ENCODE results near the gene KIF3C. TPM values are rescaled to one million over a fixed set of nuclear protein-coding genes. Genes with fewer than 3 reads are reported as not detected.
"Not testable (repeated sequence)": the region's sequence is repeated elsewhere in the genome, so short reads cannot be mapped to it uniquely, and the experiment has no call there.

Gene KIF3C
- total and polyA plus RNA-seq, 5 donors from 2014 or later, result 0.07 to 6.6 (median 0.71) TPM

DNA sequence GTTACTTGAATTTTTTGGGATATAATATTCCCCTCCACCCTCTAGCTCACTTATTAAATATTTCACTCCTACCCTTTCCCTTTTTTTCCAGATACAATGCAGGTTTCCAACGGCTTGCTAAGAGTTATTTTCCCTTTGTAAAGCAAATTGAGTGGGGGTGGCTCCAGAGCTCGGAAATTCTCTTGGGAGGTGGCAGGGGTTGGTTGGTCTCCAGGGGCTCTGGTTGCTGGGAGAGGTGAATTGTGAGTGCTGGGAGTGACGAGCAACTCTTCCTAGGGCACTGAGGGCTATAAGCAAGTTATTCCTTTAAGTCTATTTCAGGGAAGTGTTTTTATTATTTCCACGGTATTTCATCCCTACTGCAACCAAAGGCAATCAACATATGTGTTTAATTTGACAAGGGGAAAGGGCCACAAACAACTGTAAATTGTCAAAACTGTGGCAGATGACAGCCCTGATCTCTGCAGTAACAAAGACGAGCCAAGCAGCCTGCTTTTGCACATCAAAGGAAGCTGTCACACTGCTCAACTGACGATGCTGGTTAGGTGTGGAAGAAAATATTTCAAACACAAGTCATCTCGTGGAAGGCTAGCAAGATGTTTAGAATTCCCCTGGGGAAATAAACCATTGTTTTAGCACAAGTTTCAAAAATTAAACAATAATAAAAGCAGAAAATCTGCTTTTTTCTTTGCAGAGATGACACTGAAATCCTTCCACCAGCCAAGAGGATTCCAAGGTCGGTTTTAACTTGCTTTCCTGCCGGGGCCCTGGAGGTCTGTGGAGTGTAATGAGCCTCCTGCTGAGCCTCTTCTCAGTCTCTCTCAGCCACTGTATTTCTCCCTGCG lies 69.2 kb downstream of the KIF3C start:
- Mint-ChIP-seq H3K4me1 (peaks cover 6 to 14% (median 9%) of the 10 kb centered on the region in 4 donors), H3K27me3 (no peaks in the 10 kb centered on the region), H3K9me3 (no peaks in the 10 kb centered on the region), H3K36me3 (no peaks in the 10 kb centered on the region), H3K4me3 (peak overlapping the region in 1 of 4 donors; percentile 29), H3K27ac (peak overlapping the region in 1 of 3 donors; percentile 65)
- Histone ChIP-seq H3K4me3 (ENCODE audit: low read depth, low read length) (no peak overlapping the region), H3K27me3 (ENCODE audit: control insufficient read depth, insufficient read depth, low read length) (no peaks in the 10 kb centered on the region), H3K36me3 (ENCODE audit: control insufficient read depth, insufficient read depth, low read length) (no peaks in the 10 kb centered on the region), H3K27ac (ENCODE audit: insufficient read depth, low read length, poor library complexity, severe bottlenecking) (no peak overlapping the region), H3K4me1 (ENCODE audit: control insufficient read depth, insufficient read depth, low read length, poor library complexity, severe bottlenecking) (no peaks in the 10 kb centered on the region), H3K9me3 (ENCODE audit: control insufficient read depth in 2 of 2, low read length in 2 of 2) (no peaks in the 10 kb centered on the region)
- ATAC-seq (ENCODE audit: low read depth in 2 of 2) (no peak), DNase-seq (no peak)

DNA sequence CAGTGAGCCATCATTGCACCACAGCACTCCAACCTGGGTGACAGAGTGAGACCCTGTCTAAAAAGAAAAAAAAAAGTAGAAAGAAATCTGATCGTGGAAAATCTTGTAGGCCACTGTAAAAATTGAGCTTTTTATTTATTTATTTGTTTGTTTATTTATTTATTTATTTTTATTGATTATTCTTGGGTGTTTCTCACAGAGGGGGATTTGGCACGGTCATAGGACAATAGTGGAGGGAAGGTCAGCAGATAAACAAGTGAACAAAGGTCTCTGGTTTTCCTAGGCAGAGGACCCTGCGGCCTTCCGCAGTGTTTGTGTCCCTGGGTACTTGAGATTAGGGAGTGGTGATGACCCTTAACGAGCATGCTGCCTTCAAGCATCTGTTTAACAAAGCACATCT lies 72.7 kb downstream of the KIF3C start:
- not testable (repeated sequence) for H3K4me3 Mint-ChIP-seq; H3K27me3 Mint-ChIP-seq; ATAC-seq (ENCODE audit: low read depth in 2 of 2); H3K36me3 ChIP-seq (ENCODE audit: control insufficient read depth, insufficient read depth, low read length); H3K27me3 ChIP-seq (ENCODE audit: control insufficient read depth, insufficient read depth, low read length); H3K9me3 Mint-ChIP-seq; H3K27ac ChIP-seq (ENCODE audit: insufficient read depth, low read length, poor library complexity, severe bottlenecking); H3K36me3 Mint-ChIP-seq; H3K4me3 ChIP-seq (ENCODE audit: low read depth, low read length); H3K4me1 Mint-ChIP-seq; H3K9me3 ChIP-seq (ENCODE audit: control insufficient read depth in 2 of 2, low read length in 2 of 2); H3K4me1 ChIP-seq (ENCODE audit: control insufficient read depth, insufficient read depth, low read length, poor library complexity, severe bottlenecking); H3K27ac Mint-ChIP-seq; DNase-seq

DNA sequence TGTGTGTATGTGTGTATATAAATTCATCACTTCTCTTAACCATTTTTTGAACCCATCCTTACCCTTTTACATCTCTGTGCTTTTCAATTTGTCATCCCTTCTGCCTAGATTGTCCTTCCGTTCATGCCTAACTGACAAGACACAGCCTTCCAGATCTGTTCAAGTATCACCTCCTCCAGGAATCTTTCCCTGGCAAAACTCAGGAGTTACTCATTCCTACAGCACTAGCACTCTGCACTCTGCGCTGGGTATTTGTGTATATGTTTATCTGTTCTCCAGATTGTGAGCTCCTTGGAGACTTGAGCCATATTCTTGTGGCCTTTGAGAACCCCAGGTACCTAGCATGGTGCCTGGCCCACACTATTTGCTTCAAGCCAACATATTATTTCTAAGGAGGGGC lies 77.2 kb downstream of the KIF3C start:
- Mint-ChIP-seq H3K27ac (no peak overlapping the region), H3K27me3 (peaks cover 11% of the 10 kb centered on the region), H3K4me1 (peaks cover 0 to 8% (median 0%) of the 10 kb centered on the region in 4 donors), H3K9me3 (no peaks in the 10 kb centered on the region), H3K4me3 (no peak overlapping the region), H3K36me3 (no peaks in the 10 kb centered on the region)
- Histone ChIP-seq H3K27ac (ENCODE audit: insufficient read depth, low read length, poor library complexity, severe bottlenecking) (no peak overlapping the region), H3K27me3 (ENCODE audit: control insufficient read depth, insufficient read depth, low read length) (no peaks in the 10 kb centered on the region), H3K4me1 (ENCODE audit: control insufficient read depth, insufficient read depth, low read length, poor library complexity, severe bottlenecking) (no peaks in the 10 kb centered on the region), H3K9me3 (ENCODE audit: control insufficient read depth in 2 of 2, low read length in 2 of 2) (no peaks in the 10 kb centered on the region), H3K36me3 (ENCODE audit: control insufficient read depth, insufficient read depth, low read length) (no peaks in the 10 kb centered on the region), H3K4me3 (ENCODE audit: low read depth, low read length) (no peak overlapping the region)
- DNase-seq (no peak), ATAC-seq (ENCODE audit: low read depth in 2 of 2) (no peak)

DNA sequence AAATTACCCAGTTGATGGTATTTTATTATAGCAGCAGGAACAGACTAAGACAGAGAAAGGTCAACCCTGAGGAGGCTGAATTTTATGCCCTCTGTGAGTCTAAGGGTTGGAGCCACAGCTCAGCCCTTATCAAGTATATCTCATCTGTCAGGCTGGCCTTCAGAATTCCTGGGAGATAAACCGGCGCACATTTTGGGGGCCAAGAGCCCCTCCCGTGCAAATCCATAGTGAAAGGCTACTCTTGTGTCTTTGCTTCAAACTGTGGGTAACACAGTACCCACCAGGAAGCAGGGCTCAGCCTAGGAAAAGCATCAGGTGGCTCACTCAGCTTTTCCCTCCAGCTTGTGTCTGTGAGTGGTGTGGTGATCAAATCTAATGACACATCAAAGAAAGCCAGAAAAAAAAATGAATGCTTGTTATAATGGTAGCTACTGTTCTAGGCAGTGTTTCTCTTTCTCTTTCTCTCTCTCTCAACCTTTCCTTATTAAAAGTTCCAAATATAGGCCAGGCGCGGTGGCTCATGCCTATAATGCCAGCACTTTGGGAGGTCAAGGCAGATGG lies 79.0 kb downstream of the KIF3C start:
- DNase-seq, result no peak
- peaks cover 20% of the 10 kb centered on the region for H3K27me3 Mint-ChIP-seq
- H3K4me1 ChIP-seq (ENCODE audit: control insufficient read depth, insufficient read depth, low read length, poor library complexity, severe bottlenecking), result no peaks in the 10 kb centered on the region
- no peak overlapping the region for H3K27ac Mint-ChIP-seq
- no peak overlapping the region for H3K4me3 Mint-ChIP-seq
- no peak for ATAC-seq (ENCODE audit: low read depth in 2 of 2)
- H3K4me3 ChIP-seq (ENCODE audit: low read depth, low read length), result no peak overlapping the region
- H3K27ac ChIP-seq (ENCODE audit: insufficient read depth, low read length, poor library complexity, severe bottlenecking), result no peak overlapping the region
- peaks cover 0 to 8% (median 0%) of the 10 kb centered on the region in 4 donors for H3K4me1 Mint-ChIP-seq
- no peaks in the 10 kb centered on the region for H3K9me3 ChIP-seq (ENCODE audit: control insufficient read depth in 2 of 2, low read length in 2 of 2)
- H3K9me3 Mint-ChIP-seq, result peaks cover 0 to 1% (median 0%) of the 10 kb centered on the region in 7 donors
- H3K27me3 ChIP-seq (ENCODE audit: control insufficient read depth, insufficient read depth, low read length), result no peaks in the 10 kb centered on the region
- no peaks in the 10 kb centered on the region for H3K36me3 Mint-ChIP-seq
- no peaks in the 10 kb centered on the region for H3K36me3 ChIP-seq (ENCODE audit: control insufficient read depth, insufficient read depth, low read length)

DNA sequence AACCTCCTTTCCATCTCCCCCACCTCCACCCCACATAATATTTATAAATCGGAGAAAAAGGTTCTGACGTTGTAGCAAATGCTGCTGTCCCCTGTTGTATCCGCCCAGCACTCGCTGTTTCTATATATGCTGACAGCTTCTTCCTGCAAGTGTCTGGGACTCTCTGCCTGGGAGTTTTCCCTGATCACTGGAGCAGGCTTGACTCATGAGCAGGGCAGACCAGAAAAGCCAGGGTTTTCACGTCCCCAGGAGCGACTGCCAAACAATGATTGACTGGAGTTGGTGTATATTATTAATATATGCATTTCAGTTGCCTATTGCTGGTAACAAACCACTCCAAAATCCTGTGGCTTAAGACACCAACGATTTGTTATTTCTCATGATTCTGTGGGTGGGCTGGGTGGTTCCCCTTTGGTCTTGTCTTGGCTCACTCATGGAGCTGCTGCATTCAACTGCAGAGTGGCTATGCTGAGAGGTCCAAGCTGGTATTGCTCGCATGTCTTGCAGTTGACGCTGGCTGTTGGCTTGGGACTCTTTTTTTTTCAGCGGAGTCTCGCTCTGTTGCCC lies 82.8 kb downstream of the KIF3C start:
- Mint-ChIP-seq H3K4me3 (peak overlapping the region in 1 of 4 donors; percentile 40), H3K27ac (no peak overlapping the region), H3K27me3 (peaks cover 18% of the 10 kb centered on the region), H3K4me1 (no peaks in the 10 kb centered on the region), H3K36me3 (no peaks in the 10 kb centered on the region), H3K9me3 (peaks cover 0 to 1% (median 0%) of the 10 kb centered on the region in 7 donors)
- Histone ChIP-seq H3K9me3 (ENCODE audit: control insufficient read depth in 2 of 2, low read length in 2 of 2) (no peaks in the 10 kb centered on the region), H3K4me3 (ENCODE audit: low read depth, low read length) (no peak overlapping the region), H3K27me3 (ENCODE audit: control insufficient read depth, insufficient read depth, low read length) (peaks cover 2% of the 10 kb centered on the region), H3K27ac (ENCODE audit: insufficient read depth, low read length, poor library complexity, severe bottlenecking) (no peak overlapping the region), H3K36me3 (ENCODE audit: control insufficient read depth, insufficient read depth, low read length) (no peaks in the 10 kb centered on the region), H3K4me1 (ENCODE audit: control insufficient read depth, insufficient read depth, low read length, poor library complexity, severe bottlenecking) (no peaks in the 10 kb centered on the region)
- DNase-seq (no peak), ATAC-seq (ENCODE audit: low read depth in 2 of 2) (no peak)

DNA sequence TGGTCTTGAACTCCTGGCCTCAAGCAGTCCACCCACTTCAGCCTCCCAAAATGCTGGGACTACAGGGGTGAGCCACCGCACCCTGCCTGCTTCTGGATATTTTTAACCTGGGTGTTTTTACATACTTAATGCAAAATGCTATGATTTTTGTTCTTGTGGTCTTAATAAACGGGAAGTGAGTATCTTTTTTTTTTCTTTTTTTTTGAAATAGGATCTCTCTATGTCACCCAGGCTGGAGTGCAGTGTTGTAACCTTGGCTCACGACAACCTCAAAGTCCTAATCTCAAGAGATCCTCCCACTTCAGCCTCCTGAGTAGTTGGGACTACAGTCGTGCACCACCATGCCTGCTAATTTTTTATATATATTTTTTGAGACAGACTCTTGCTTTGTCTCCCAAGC lies 84.8 kb downstream of the KIF3C start:
- Histone ChIP-seq H3K4me3 (ENCODE audit: low read depth, low read length) (no peak overlapping the region), H3K27me3 (ENCODE audit: control insufficient read depth, insufficient read depth, low read length) (peaks cover 2% of the 10 kb centered on the region), H3K27ac (ENCODE audit: insufficient read depth, low read length, poor library complexity, severe bottlenecking) (no peak overlapping the region), H3K9me3 (ENCODE audit: control insufficient read depth in 2 of 2, low read length in 2 of 2) (no peaks in the 10 kb centered on the region), H3K36me3 (ENCODE audit: control insufficient read depth, insufficient read depth, low read length) (no peaks in the 10 kb centered on the region), H3K4me1 (ENCODE audit: control insufficient read depth, insufficient read depth, low read length, poor library complexity, severe bottlenecking) (no peaks in the 10 kb centered on the region)
- Mint-ChIP-seq H3K4me1 (no peaks in the 10 kb centered on the region), H3K4me3 (no peak overlapping the region), H3K27me3 (peaks cover 18% of the 10 kb centered on the region), H3K9me3 (peaks cover 0 to 1% (median 0%) of the 10 kb centered on the region in 7 donors), H3K36me3 (no peaks in the 10 kb centered on the region), H3K27ac (no peak overlapping the region)
- ATAC-seq (ENCODE audit: low read depth in 2 of 2) (no peak), DNase-seq (no peak)

DNA sequence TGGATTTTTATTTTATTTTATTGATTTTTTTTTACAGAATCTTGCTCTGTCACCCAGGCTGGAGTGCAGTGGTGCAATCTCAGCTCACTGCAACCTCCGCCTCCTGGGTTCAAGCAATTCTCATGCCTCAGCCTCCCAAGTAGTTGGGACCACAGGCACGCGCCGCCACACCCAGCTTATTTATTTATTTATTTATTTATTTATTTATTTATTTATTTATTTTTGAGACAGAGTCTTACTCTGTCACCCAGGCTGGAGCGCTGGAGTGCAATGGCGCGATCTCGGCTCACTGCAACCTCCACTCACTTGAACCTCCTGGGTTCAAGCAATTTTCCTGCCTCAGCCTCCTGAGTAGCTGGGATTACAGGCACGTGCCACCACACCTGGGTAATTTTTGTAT lies 86.0 kb downstream of the KIF3C start:
- Mint-ChIP-seq H3K27ac (peak overlapping the region in 1 of 3 donors; percentile 48), H3K27me3 (peaks cover 20% of the 10 kb centered on the region)
- not testable (repeated sequence) for H3K27me3 ChIP-seq (ENCODE audit: control insufficient read depth, insufficient read depth, low read length); H3K4me1 Mint-ChIP-seq; H3K36me3 Mint-ChIP-seq; ATAC-seq (ENCODE audit: low read depth in 2 of 2); H3K4me1 ChIP-seq (ENCODE audit: control insufficient read depth, insufficient read depth, low read length, poor library complexity, severe bottlenecking); DNase-seq; H3K4me3 ChIP-seq (ENCODE audit: low read depth, low read length); H3K36me3 ChIP-seq (ENCODE audit: control insufficient read depth, insufficient read depth, low read length); H3K9me3 Mint-ChIP-seq; H3K27ac ChIP-seq (ENCODE audit: insufficient read depth, low read length, poor library complexity, severe bottlenecking); H3K9me3 ChIP-seq (ENCODE audit: control insufficient read depth in 2 of 2, low read length in 2 of 2); H3K4me3 Mint-ChIP-seq

Data from CD4-positive, CD25-positive, alpha-beta regulatory T cell (primary cell).